Measurements from ENCODE around the gene LAMTOR4.

Gene LAMTOR4
- 21.2 to 77.6 (median 46.1) reads per million in 17 experiments for total RNA-seq

GRCh38 chr7:100148559-100149328, at the start of gene LAMTOR4:
TSS of gene LAMTOR4 (plus strand) at chr7:100148918. CDS start at chr7:100148973, 55 bp downstream.
- peak; percentile 98 to 99 (median 98) for DNase-seq

- no peak for DNase-seq
Observed at GRCh38 chr7:100099452-100099851, 49.3 kb upstream of the LAMTOR4 start.

- DNase-seq = peak; percentile 95 to 99 (median 97)
Observed at GRCh38 chr7:100100420-100101015, 48.2 kb upstream of the LAMTOR4 start.

GRCh38 chr7:100101016-100101862, 47.5 kb upstream of the LAMTOR4 start, which contains the start of the genes AP4M1 and MCM7:
TSS of gene AP4M1 (plus strand) at chr7:100101643. CDS start at chr7:100101715, 72 bp downstream.
TSS of gene MCM7 (minus strand) at chr7:100101397. CDS start at chr7:100101294, 103 bp downstream.
- peak; percentile 98 to 100 (median 99) for DNase-seq

GRCh38 chr7:100102950-100103840, 45.5 kb upstream of the LAMTOR4 start:
- no peak for DNase-seq

GRCh38 chr7:100105534-100105933, 43.2 kb upstream of the LAMTOR4 start:
- DNase-seq = no peak

- DNase-seq = no peak
Observed at GRCh38 chr7:100106633-100107032, 42.1 kb upstream of the LAMTOR4 start.

- DNase-seq = no peak
Observed at GRCh38 chr7:100107125-100107737, 41.5 kb upstream of the LAMTOR4 start.

GRCh38 chr7:100107890-100108289, 40.8 kb upstream of the LAMTOR4 start:
- DNase-seq = no peak

GRCh38 chr7:100109521-100110163, 39.1 kb upstream of the LAMTOR4 start:
- DNase-seq = no peak

GRCh38 chr7:100111156-100111555, 37.6 kb upstream of the LAMTOR4 start:
- DNase-seq = no peak

- no peak for DNase-seq
Observed at GRCh38 chr7:100111914-100112313, 36.8 kb upstream of the LAMTOR4 start.

GRCh38 chr7:100115026-100115425, 33.7 kb upstream of the LAMTOR4 start:
- DNase-seq = no peak

GRCh38 chr7:100118388-100119071, 30.2 kb upstream of the LAMTOR4 start:
- DNase-seq = no peak

- DNase-seq = peak; percentile 97 to 98 (median 98)
Observed at GRCh38 chr7:100119072-100119969, 29.4 kb upstream of the LAMTOR4 start, which contains the start of the genes CNPY4 and TAF6. TSS of gene CNPY4 (plus strand) at chr7:100119634. CDS start at chr7:100119745, 111 bp downstream. TSS of gene TAF6 (minus strand) at chr7:100119358. CDS start at chr7:100114209, 5,149 bp downstream.

GRCh38 chr7:100119970-100120732, 28.6 kb upstream of the LAMTOR4 start:
- peak; percentile 40 to 61 (median 52) for DNase-seq

GRCh38 chr7:100120733-100121036, 28.0 kb upstream of the LAMTOR4 start:
- no peak for DNase-seq

GRCh38 chr7:100122067-100122466, 26.7 kb upstream of the LAMTOR4 start:
- DNase-seq = no peak

Measured in suppressor macrophage (primary cell).